HepG2 (cell line): Measurements from ENCODE around the gene GSX1. TPM values are rescaled to one million over a fixed set of nuclear protein-coding genes. Genes with fewer than 3 reads are reported as not detected.
A peak's percentile ranks its signal among the peaks of the same experiment; 100 is the strongest.

ENCODE experiments used
- ATF7 ChIP-seq, 2 experiments: fragments of 450-650 bp in 1 of 2; sonication (generic) in 1 of 2; formaldehyde crosslinking in 1 of 2; IDR thresholded peaks; 2 replicates each; pipeline versions ENCODE4 v1.4.0 to v1.6.1; 2016 to 2020; ENCODE audit warnings: antibody characterized with exemption in 1 of 2, mild to moderate bottlenecking in 1 of 2, missing genetic modification reagents in 1 of 2
- CCDC6 ChIP-seq: sonication (generic); formaldehyde crosslinking; IDR thresholded peaks from 2 replicates; pipeline ENCODE4 v1.8.1; 2022; ENCODE audit warnings: mild to moderate bottlenecking, missing genetic modification reagents, moderate library complexity
- EZH2 ChIP-seq: conservative IDR thresholded peaks from 2 replicates; pipeline ENCODE4 v1.6.1; 2012; ENCODE audit warnings: mild to moderate bottlenecking, low read depth, low read length, moderate library complexity
- FOSL1 ChIP-seq: sonication (generic); formaldehyde crosslinking; IDR thresholded peaks from 2 replicates; pipeline ENCODE4 v1.9.0; 2021; ENCODE audit warnings: missing genetic modification reagents, borderline replicate concordance
- FOXC1 ChIP-seq: sonication (generic); formaldehyde crosslinking; IDR thresholded peaks from 2 replicates; pipeline ENCODE4 v1.8.0; 2022; ENCODE audit warnings: mild to moderate bottlenecking, missing genetic modification reagents, borderline replicate concordance
- GFI1 ChIP-seq: sonication (generic); formaldehyde crosslinking; IDR thresholded peaks from 2 replicates; pipeline ENCODE4 v1.5.0; 2020; ENCODE audit warnings: missing genetic modification reagents, mild to moderate bottlenecking, borderline replicate concordance
- HMG20B ChIP-seq: conservative IDR thresholded peaks from 2 replicates; pipeline ENCODE4 v1.6.1; 2016; ENCODE audit warnings: missing genetic modification reagents, missing compliant biosample characterization
- HOXA7 ChIP-seq: sonication (generic); formaldehyde crosslinking; IDR thresholded peaks from 2 replicates; pipeline ENCODE4 v1.8.1; 2022; ENCODE audit warnings: mild to moderate bottlenecking, missing genetic modification reagents, moderate library complexity
- IRF2 ChIP-seq: IDR thresholded peaks from 2 replicates; pipeline ENCODE4 v1.6.1; 2018; ENCODE audit warnings: missing genetic modification reagents, missing compliant biosample characterization
- KDM3A ChIP-seq: IDR thresholded peaks from 2 replicates; pipeline ENCODE4 v1.6.1; 2018; ENCODE audit warnings: low read depth, missing compliant biosample characterization
- KLF6 ChIP-seq: IDR thresholded peaks from 2 replicates; pipeline ENCODE4 v1.8.0; 2016; ENCODE audit warnings: missing biosample characterization, missing genetic modification reagents
- MAFF ChIP-seq: IDR thresholded peaks from 2 replicates; pipeline ENCODE4 v1.6.1; 2011; ENCODE audit warnings: low read depth, low read length, improper control_type of control experiment
- NCOA1 ChIP-seq: sonication (generic); formaldehyde crosslinking; IDR thresholded peaks from 2 replicates; pipeline ENCODE4 v1.9.0; 2021; ENCODE audit warnings: missing genetic modification reagents
- NFKB2 ChIP-seq: sonication (generic); formaldehyde crosslinking; IDR thresholded peaks from 2 replicates; pipeline ENCODE4 v1.4.0; 2020; ENCODE audit warnings: missing genetic modification reagents, borderline replicate concordance
- PHF8 ChIP-seq: sonication (generic); formaldehyde crosslinking; IDR thresholded peaks from 2 replicates; pipeline ENCODE4 v1.5.0; 2020; ENCODE audit warnings: missing genetic modification reagents
- RAD51 ChIP-seq: fragments of 450-650 bp; IDR thresholded peaks from 2 replicates; pipeline ENCODE4 v1.6.1; 2016; ENCODE audit warnings: borderline replicate concordance
- REPIN1 ChIP-seq: sonication (generic); formaldehyde crosslinking; IDR thresholded peaks from 2 replicates; pipeline ENCODE4 v1.8.0; 2022; ENCODE audit warnings: missing genetic modification reagents, low read depth, mild to moderate bottlenecking, borderline replicate concordance
- SP1 ChIP-seq, 2 experiments: fragments of 450-650 bp in 1 of 2; sonication (generic) in 1 of 2; formaldehyde crosslinking in 1 of 2; IDR thresholded peaks; 2 replicates each; pipeline versions ENCODE4 v1.4.0 to v1.6.1; 2016 to 2020; ENCODE audit warnings: missing genetic modification reagents in 1 of 2
- ZFP62 ChIP-seq: sonication (generic); formaldehyde crosslinking; IDR thresholded peaks from 2 replicates; pipeline ENCODE4 v1.4.0; 2020; ENCODE audit warnings: missing genetic modification reagents
- ZMYM3 ChIP-seq: sonication (generic); formaldehyde crosslinking; IDR thresholded peaks from 2 replicates; pipeline ENCODE4 v1.5.1; 2020; ENCODE audit warnings: mild to moderate bottlenecking, missing genetic modification reagents
- ZNF3 ChIP-seq: IDR thresholded peaks from 2 replicates; pipeline ENCODE4 v1.7.0; 2017; ENCODE audit warnings: inconsistent platforms
- ZNF543 ChIP-seq: sonication (generic); formaldehyde crosslinking; IDR thresholded peaks from 2 replicates; pipeline ENCODE4 v1.4.0; 2020; ENCODE audit warnings: mild to moderate bottlenecking, missing genetic modification reagents
- ZNF563 ChIP-seq: sonication (generic); formaldehyde crosslinking; IDR thresholded peaks from 2 replicates; pipeline ENCODE4 v1.8.0; 2022; ENCODE audit warnings: mild to moderate bottlenecking, moderate library complexity, missing genetic modification reagents
- polyA plus RNA-seq, 8 experiments: library from polyadenylated mRNA; depleted of rRNA in 3 of 8; stranded (reverse) in 7 of 8; unstranded in 1 of 8; fragments of >200 nt; fragmentation: Illumina TruSeq in 4 of 8; extraction: Trizol in 4 of 8; gene quantifications; 2 replicates each; pipeline versions ENCODE4 v1.2.1 to v1.2.3, GENCODE V29; 2011 to 2016; ENCODE audit warnings: low read depth in 4 of 8, missing spikeins in 1 of 8, mixed read lengths in 1 of 8; ENCODE audit not compliant: insufficient read depth in 1 of 8
- total RNA-seq, 5 experiments: library from RNA; depleted of rRNA; stranded (reverse); fragments of >200 nt; fragmentation: Illumina TruSeq; extraction: Trizol; gene quantifications; 2 replicates each; pipeline ENCODE4 v1.2.3, GENCODE V29; 2016; ENCODE audit warnings: low read depth in 1 of 5
- TF ChIP-seq, protein P1 (sequence below): sonication (generic); formaldehyde crosslinking; IDR thresholded peaks from 2 replicates; pipeline ENCODE4 v1.5.0; 2020; ENCODE audit warnings: missing genetic modification reagents
- TF ChIP-seq, protein P2 (sequence below): sonication (generic); formaldehyde crosslinking; IDR thresholded peaks from 2 replicates; pipeline ENCODE4 v1.8.1; 2023; ENCODE audit warnings: mild to moderate bottlenecking, missing genetic modification reagents
- TF ChIP-seq, protein P3 (sequence below): sonication (generic); formaldehyde crosslinking; IDR thresholded peaks from 2 replicates; pipeline ENCODE4 v1.4.0; 2020; ENCODE audit warnings: missing genetic modification reagents, borderline replicate concordance
- TF ChIP-seq, protein P4 (sequence below): fragments of 450-650 bp; IDR thresholded peaks from 2 replicates; pipeline ENCODE4 v1.6.1; 2017

The GSX1 gene
- total and polyA plus RNA-seq, 2 of the 13 experiments (the other 11 are each of a cell fraction or from before 2014, with no cell fraction given), result not detected

DNA sequence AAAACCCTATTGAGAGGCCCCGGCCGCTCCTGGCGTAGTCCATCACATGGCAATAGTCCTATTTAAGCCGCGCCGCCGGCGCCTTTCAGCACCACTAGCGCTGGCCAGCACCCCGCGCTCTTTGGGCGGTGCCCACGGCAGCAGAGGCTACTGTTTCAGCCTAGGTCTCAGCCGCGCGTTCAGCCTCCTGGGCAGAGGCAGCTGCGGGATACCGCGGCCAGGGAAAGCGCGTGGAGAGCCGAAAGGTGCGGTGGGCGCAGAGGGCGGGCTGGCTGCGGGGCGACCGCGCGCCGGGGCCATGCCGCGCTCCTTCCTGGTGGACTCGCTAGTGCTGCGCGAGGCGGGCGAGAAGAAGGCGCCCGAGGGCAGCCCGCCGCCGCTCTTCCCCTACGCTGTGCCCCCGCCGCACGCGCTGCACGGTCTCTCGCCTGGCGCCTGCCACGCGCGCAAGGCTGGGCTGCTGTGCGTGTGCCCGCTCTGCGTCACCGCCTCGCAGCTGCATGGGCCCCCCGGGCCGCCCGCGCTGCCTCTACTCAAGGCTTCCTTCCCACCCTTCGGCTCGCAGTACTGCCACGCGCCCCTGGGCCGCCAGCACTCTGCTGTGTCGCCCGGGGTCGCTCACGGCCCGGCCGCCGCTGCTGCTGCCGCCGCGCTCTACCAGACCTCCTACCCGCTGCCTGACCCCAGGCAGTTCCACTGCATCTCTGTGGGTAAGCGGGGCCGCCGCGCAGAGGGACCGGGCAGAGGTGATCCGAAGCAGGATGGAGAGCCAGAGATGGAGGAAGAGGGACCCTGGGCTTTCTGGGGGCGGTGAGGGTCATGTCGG, at the start of gene GSX1 (continued):
- TF ChIP-seq PHF8 (CRISPR knock-in tag) (no peak), RAD51 (no peak), HMG20B (CRISPR knock-in tag) (no peak), ZNF543 (CRISPR knock-in tag) (no peak), ZNF563 (CRISPR knock-in tag) (peak; percentile 34; the same call in 1 of the 2 replicates), SP1 (IDR thresholded peaks at IDR 0.05) (no peak), SP1 (CRISPR knock-in tag; IDR thresholded peaks at IDR 0.05) (no peak; the same call in 1 of the 2 replicates), FOXC1 (CRISPR knock-in tag) (no peak), EZH2 (no peak), HOXA7 (no peak), NFKB2 (CRISPR knock-in tag) (no peak), IRF2 (CRISPR knock-in tag) (no peak), ZFP62 (CRISPR knock-in tag) (no peak), ZMYM3 (CRISPR knock-in tag) (no peak), MAFF (no peak), GFI1 (no peak), REPIN1 (no peak), KLF6 (CRISPR knock-in tag) (no peak), ATF7 (IDR thresholded peaks at IDR 0.05) (no peak), ATF7 (CRISPR knock-in tag; IDR thresholded peaks at IDR 0.05) (no peak), KDM3A (CRISPR knock-in tag) (no peak), ZNF3 (CRISPR knock-in tag) (no peak), FOSL1 (CRISPR knock-in tag) (no peak), NCOA1 (CRISPR knock-in tag) (no peak), CCDC6 (CRISPR knock-in tag) (no peak)
- TF ChIP-seq, protein P1, sequence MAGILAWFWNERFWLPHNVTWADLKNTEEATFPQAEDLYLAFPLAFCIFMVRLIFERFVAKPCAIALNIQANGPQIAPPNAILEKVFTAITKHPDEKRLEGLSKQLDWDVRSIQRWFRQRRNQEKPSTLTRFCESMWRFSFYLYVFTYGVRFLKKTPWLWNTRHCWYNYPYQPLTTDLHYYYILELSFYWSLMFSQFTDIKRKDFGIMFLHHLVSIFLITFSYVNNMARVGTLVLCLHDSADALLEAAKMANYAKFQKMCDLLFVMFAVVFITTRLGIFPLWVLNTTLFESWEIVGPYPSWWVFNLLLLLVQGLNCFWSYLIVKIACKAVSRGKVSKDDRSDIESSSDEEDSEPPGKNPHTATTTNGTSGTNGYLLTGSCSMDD (CRISPR knock-in tag), result no peak
- TF ChIP-seq, protein P2, sequence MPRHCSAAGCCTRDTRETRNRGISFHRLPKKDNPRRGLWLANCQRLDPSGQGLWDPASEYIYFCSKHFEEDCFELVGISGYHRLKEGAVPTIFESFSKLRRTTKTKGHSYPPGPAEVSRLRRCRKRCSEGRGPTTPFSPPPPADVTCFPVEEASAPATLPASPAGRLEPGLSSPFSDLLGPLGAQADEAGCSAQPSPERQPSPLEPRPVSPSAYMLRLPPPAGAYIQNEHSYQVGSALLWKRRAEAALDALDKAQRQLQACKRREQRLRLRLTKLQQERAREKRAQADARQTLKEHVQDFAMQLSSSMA, result no peak
- TF ChIP-seq, protein P3, sequence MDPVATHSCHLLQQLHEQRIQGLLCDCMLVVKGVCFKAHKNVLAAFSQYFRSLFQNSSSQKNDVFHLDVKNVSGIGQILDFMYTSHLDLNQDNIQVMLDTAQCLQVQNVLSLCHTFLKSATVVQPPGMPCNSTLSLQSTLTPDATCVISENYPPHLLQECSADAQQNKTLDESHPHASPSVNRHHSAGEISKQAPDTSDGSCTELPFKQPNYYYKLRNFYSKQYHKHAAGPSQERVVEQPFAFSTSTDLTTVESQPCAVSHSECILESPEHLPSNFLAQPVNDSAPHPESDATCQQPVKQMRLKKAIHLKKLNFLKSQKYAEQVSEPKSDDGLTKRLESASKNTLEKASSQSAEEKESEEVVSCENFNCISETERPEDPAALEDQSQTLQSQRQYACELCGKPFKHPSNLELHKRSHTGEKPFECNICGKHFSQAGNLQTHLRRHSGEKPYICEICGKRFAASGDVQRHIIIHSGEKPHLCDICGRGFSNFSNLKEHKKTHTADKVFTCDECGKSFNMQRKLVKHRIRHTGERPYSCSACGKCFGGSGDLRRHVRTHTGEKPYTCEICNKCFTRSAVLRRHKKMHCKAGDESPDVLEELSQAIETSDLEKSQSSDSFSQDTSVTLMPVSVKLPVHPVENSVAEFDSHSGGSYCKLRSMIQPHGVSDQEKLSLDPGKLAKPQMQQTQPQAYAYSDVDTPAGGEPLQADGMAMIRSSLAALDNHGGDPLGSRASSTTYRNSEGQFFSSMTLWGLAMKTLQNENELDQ (CRISPR knock-in tag), result 0 out of 2 replicates have a peak, but pooled peaks have one; percentile 39
- TF ChIP-seq, protein P4, sequence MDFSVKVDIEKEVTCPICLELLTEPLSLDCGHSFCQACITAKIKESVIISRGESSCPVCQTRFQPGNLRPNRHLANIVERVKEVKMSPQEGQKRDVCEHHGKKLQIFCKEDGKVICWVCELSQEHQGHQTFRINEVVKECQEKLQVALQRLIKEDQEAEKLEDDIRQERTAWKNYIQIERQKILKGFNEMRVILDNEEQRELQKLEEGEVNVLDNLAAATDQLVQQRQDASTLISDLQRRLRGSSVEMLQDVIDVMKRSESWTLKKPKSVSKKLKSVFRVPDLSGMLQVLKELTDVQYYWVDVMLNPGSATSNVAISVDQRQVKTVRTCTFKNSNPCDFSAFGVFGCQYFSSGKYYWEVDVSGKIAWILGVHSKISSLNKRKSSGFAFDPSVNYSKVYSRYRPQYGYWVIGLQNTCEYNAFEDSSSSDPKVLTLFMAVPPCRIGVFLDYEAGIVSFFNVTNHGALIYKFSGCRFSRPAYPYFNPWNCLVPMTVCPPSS, result no peak
